A673 (cell line): Measurements from ENCODE around the gene AATK.

Experiments used
- CTCF ChIP-seq: fragments of 300-800, 200-600 bp; sonication (generic); conservative IDR thresholded peaks from 2 replicates; pipeline ENCODE4 v1.5.1; 2017; ENCODE audit warnings: low read depth, mild to moderate bottlenecking, antibody characterized with exemption, low read length, moderate library complexity, mixed read lengths
- EZH2 ChIP-seq: fragments of 200-600 bp; sonication (generic); IDR thresholded peaks from 2 replicates; pipeline ENCODE4 v1.6.1; 2017; ENCODE audit warnings: borderline replicate concordance, low read depth, mild to moderate bottlenecking, mixed read lengths, antibody characterized with exemption, low read length; ENCODE audit not compliant: poor library complexity, severe bottlenecking

GRCh38 chr17:81138083-81138482 is 27.9 kb downstream of the AATK start:
- TF ChIP-seq CTCF: no peak
- no peak for TF ChIP-seq EZH2
